K562 (cell line): Measurements from ENCODE around the gene PHACTR3. TPM values are rescaled to one million over a fixed set of nuclear protein-coding genes. Genes with fewer than 3 reads are reported as not detected.

ENCODE experiments used
- ATAC-seq: fragments of 200-7000 bp; cut with Tn5 transposase; 3 replicates; pipeline ENCODE4 v1.9.1; 2020; ENCODE audit warnings: moderate library complexity
- BruUV-seq: library from RNA; stranded (reverse); fragments of 400-500 nt; replicated peaks from 2 replicates; lab custom pipeline; 2021; lab: Mats Ljungman, UMichigan
- CTCF ChIA-PET: fragments of 300-600 bp; formaldehyde crosslinking; extraction: SDS; loops from one replicate; lab custom pipeline; 2021; ENCODE audit warnings: low intra/inter-chr PET ratio; lab: Yijun Ruan, JAX
- POLR2A ChIA-PET: fragments of 300-600, 350-650 bp; sonication (Branson Sonifier 250); formaldehyde crosslinking; extraction: SDS; loops from one replicate; lab custom pipeline; 2021; ENCODE audit warnings: antibody characterized with exemption, inconsistent platforms; lab: Yijun Ruan, JAX
- DNase-seq, 4 experiments: peaks; one replicate each; pipeline versions ENCODE4 v3.0.0 to v3.0.0-alpha.2; 2011 to 2018; ENCODE audit warnings: low spot score in 3 of 4, mixed read lengths in 3 of 4; ENCODE audit errors: extremely low read depth in 1 of 4
- FAIRE-seq: peaks from 2 replicates; lab custom pipeline; 2011; peaks lifted over from hg19 to GRCh38; lab: Jason Lieb, UNC
- H2AFZ ChIP-seq: 2 replicates; pipeline ENCODE4 v1.6.0; 2011; ENCODE audit warnings: low read depth, low read length, control low read depth, inconsistent platforms
- H3K27ac ChIP-seq: fragments of 200-600 bp; 3 replicates; pipeline ENCODE4 v1.8.0; 2011; ENCODE audit warnings: low read depth, mild to moderate bottlenecking, control low read depth, inconsistent platforms, low read length, moderate library complexity, mixed read lengths; ENCODE audit errors: extremely low read depth
- H3K27me3 ChIP-seq, 2 experiments: fragments of 300-600 bp in 1 of 2; 2 replicates in 1 of 2; 3 replicates in 1 of 2; pipeline versions ENCODE4 v1.6.0 to v1.8.0; 2011; ENCODE audit warnings: inconsistent platforms in 2 of 2, low read length in 2 of 2, mild to moderate bottlenecking in 1 of 2, mixed read lengths in 1 of 2, moderate library complexity in 1 of 2; ENCODE audit not compliant: control insufficient read depth in 2 of 2, insufficient read depth in 2 of 2
- H3K36me3 ChIP-seq: fragments of 300-600 bp; 3 replicates; pipeline ENCODE4 v1.8.0; 2011; ENCODE audit warnings: mild to moderate bottlenecking, low read length, inconsistent platforms; ENCODE audit not compliant: control insufficient read depth, insufficient read depth
- H3K4me1 ChIP-seq, 2 experiments: fragments of 200-600 bp in 1 of 2; replicated peaks in 1 of 2; 2 replicates in 1 of 2; 3 replicates in 1 of 2; pipeline versions ENCODE4 v1.5.1 to v1.8.0; 2011; ENCODE audit warnings: inconsistent platforms in 2 of 2, low read length in 2 of 2, mild to moderate bottlenecking in 1 of 2, mixed read lengths in 1 of 2, moderate library complexity in 1 of 2; ENCODE audit not compliant: control insufficient read depth in 2 of 2, insufficient read depth in 2 of 2
- H3K4me2 ChIP-seq: 2 replicates; pipeline ENCODE4 v1.6.1; 2011; ENCODE audit warnings: low read length, control low read depth, inconsistent platforms, mixed read lengths; ENCODE audit not compliant: insufficient read depth
- H3K4me3 ChIP-seq: fragments of 200-600 bp; sonication (generic), shearing (Covaris generic); 2 replicates; pipeline ENCODE4 v1.5.1; 2016; ENCODE audit warnings: control low read depth, inconsistent platforms
- H3K79me2 ChIP-seq: fragments of 200-600 bp; 3 replicates; pipeline ENCODE4 v1.8.0; 2011; ENCODE audit warnings: low read length, inconsistent platforms; ENCODE audit not compliant: control insufficient read depth, insufficient read depth
- H3K9ac ChIP-seq, 2 experiments: 2 replicates each; pipeline versions ENCODE4 v1.6.0 to v1.6.1; 2011; ENCODE audit warnings: low read depth in 2 of 2, low read length in 2 of 2, control low read depth in 1 of 2, inconsistent platforms in 1 of 2, mild to moderate bottlenecking in 1 of 2, mixed read lengths in 1 of 2; ENCODE audit not compliant: insufficient read depth in 1 of 2
- H3K9me1 ChIP-seq: one replicate; pipeline ENCODE4 v1.6.0; 2011; ENCODE audit warnings: inconsistent platforms, mild to moderate bottlenecking, low read length, moderate library complexity; ENCODE audit not compliant: control insufficient read depth, insufficient read depth
- H3K9me3 ChIP-seq: replicated peaks from 2 replicates; pipeline ENCODE4 v1.5.1; 2011; ENCODE audit warnings: low read depth, low read length, inconsistent platforms; ENCODE audit not compliant: control insufficient read depth, insufficient read depth
- H4K20me1 ChIP-seq: replicated peaks from 2 replicates; pipeline ENCODE4 v1.6.1; 2011; ENCODE audit warnings: low read length, inconsistent platforms, mixed read lengths; ENCODE audit not compliant: control insufficient read depth, insufficient read depth
- ATF6 ChIP-seq: sonication (generic); formaldehyde crosslinking; IDR thresholded peaks from 2 replicates; pipeline ENCODE4 v1.4.0; 2020; ENCODE audit warnings: mild to moderate bottlenecking, missing genetic modification reagents
- DLX4 ChIP-seq: fragments of 250-450 bp; sonication (Bioruptor Pico); IDR thresholded peaks from 2 replicates; pipeline ENCODE4 v1.6.1; 2021; ENCODE audit warnings: mild to moderate bottlenecking
- E2F5 ChIP-seq: sonication (generic); formaldehyde crosslinking; IDR thresholded peaks from 2 replicates; pipeline ENCODE4 v1.8.0; 2022; ENCODE audit warnings: mild to moderate bottlenecking, missing genetic modification reagents
- NRF1 ChIP-seq, 2 experiments: fragments of 450-650 bp; IDR thresholded peaks in 1 of 2; conservative IDR thresholded peaks in 1 of 2; 2 replicates each; pipeline ENCODE4 v1.6.1; 2014; ENCODE audit warnings: mild to moderate bottlenecking in 2 of 2
- PHF20 ChIP-seq: fragments of 450-650 bp; IDR thresholded peaks from 2 replicates; pipeline ENCODE4 v1.6.1; 2018; ENCODE audit not compliant: partially characterized antibody
- STAT5B ChIP-seq: fragments of 250-450 bp; sonication (Bioruptor Pico); IDR thresholded peaks from 2 replicates; pipeline ENCODE4 v1.8.0; 2021; ENCODE audit warnings: mild to moderate bottlenecking, inconsistent platforms
- ZNF77 ChIP-seq: fragments of 250-450 bp; sonication (Bioruptor Pico); IDR thresholded peaks from 2 replicates; pipeline ENCODE4 v1.5.0; 2020
- whole genome bisulfite sequencing: fragments of 100-300 bp; shearing (Covaris generic); methylation state at CpG from one replicate; pipeline ENCODE4 v1.1.6; 2016; ENCODE audit warnings: low coverage, mixed read lengths; ENCODE audit not compliant: insufficient coverage; ENCODE audit errors: missing lambda C conversion rate; 5-methylcytosine and 5-hydroxymethylcytosine counted together
- in situ Hi-C: fragments of 300-500 bp; cut with MboI; formaldehyde crosslinking; loops from 4 replicates; pipeline ENCODE4 v1.15.0; 2018; ENCODE audit warnings: inconsistent platforms, mixed read lengths
- intact Hi-C: fragments of 100-400 bp; cut with micrococcal nuclease; formaldehyde crosslinking; loops from 2 replicates; pipeline ENCODE4 v1.14.2; 2022
- polyA plus RNA-seq, 8 experiments: library from polyadenylated mRNA; depleted of rRNA in 4 of 8; stranded (reverse) in 5 of 8; unstranded in 3 of 8; fragments of >200 nt; fragmentation: Nextera tagmentation in 2 of 8; fragmentation: Illumina TruSeq in 1 of 8; extraction: Ambion mirVana in 2 of 8; extraction: Trizol in 1 of 8; gene quantifications; 2 replicates each; pipeline versions ENCODE4 v1.2.1 to v1.2.3, GENCODE V29; 2011 to 2014; ENCODE audit warnings: inconsistent platforms in 1 of 8, missing spikeins in 1 of 8
- total RNA-seq, 7 experiments: library from RNA; depleted of rRNA in 6 of 7; stranded (reverse); fragments of >200 nt in 6 of 7; fragmentation: Illumina TruSeq in 2 of 7; extraction: Trizol in 2 of 7; gene quantifications; 2 replicates each; pipeline versions ENCODE4 v1.2.1 to v1.2.3, GENCODE V29; 2011 to 2021; ENCODE audit warnings: low replicate concordance in 1 of 7
- TF ChIP-seq, protein P1 (sequence below): fragments of 250-450 bp; sonication (Bioruptor Pico); IDR thresholded peaks from 2 replicates; pipeline ENCODE4 v1.5.0; 2020; ENCODE audit warnings: mild to moderate bottlenecking, borderline replicate concordance
- TF ChIP-seq, protein P2 (sequence below): fragments of 450-650 bp; formaldehyde crosslinking; IDR thresholded peaks from 2 replicates; pipeline ENCODE4 v1.4.0; 2020; ENCODE audit warnings: mild to moderate bottlenecking, mixed read lengths

The PHACTR3 gene
- total and polyA plus RNA-seq, 9 of the 15 experiments (the other 6 are each of a cell fraction or from before 2014, with no cell fraction given): not detected

- WGBS: 2% methylated on average over 36 of the region's 95 CpGs
- POLR2A ChIA-PET: no interaction called here
- DNase-seq (peak in 1 of 4 experiments; percentile 27), FAIRE-seq (no peak), ATAC-seq (no peak)
- Histone ChIP-seq H4K20me1 (no peaks in the 10 kb centered on the region; the same call in 1 of the 2 replicates), H3K27me3 (peaks cover 6 to 52% of the 10 kb centered on the region in 2 experiments; a peak in 3 of 5 replicates), H3K36me3 (no peaks in the 10 kb centered on the region), H3K9me1 (no peaks in the 10 kb centered on the region), H2AFZ (no peak overlapping the region), H3K9ac (no peak overlapping the region), H3K4me3 (no peak overlapping the region), H3K9me3 (no peaks in the 10 kb centered on the region), H3K4me2 (no peak overlapping the region), H3K79me2 (no peaks in the 10 kb centered on the region), H3K4me1 (peaks cover 0 to 4% of the 10 kb centered on the region in 2 experiments; a peak in 1 of 5 replicates), H3K27ac (no peak overlapping the region)
- BruUV-seq: no TSS peak
- intact Hi-C loops (no loop called here), in situ Hi-C loops (no loop called here)
- CTCF ChIA-PET: interaction anchor here (0.6 kb wide), 1 partner anchor 809 kb away, joined by 6 read pairs; no protein-coding TSS in a partner anchor
- TF ChIP-seq, protein P1, sequence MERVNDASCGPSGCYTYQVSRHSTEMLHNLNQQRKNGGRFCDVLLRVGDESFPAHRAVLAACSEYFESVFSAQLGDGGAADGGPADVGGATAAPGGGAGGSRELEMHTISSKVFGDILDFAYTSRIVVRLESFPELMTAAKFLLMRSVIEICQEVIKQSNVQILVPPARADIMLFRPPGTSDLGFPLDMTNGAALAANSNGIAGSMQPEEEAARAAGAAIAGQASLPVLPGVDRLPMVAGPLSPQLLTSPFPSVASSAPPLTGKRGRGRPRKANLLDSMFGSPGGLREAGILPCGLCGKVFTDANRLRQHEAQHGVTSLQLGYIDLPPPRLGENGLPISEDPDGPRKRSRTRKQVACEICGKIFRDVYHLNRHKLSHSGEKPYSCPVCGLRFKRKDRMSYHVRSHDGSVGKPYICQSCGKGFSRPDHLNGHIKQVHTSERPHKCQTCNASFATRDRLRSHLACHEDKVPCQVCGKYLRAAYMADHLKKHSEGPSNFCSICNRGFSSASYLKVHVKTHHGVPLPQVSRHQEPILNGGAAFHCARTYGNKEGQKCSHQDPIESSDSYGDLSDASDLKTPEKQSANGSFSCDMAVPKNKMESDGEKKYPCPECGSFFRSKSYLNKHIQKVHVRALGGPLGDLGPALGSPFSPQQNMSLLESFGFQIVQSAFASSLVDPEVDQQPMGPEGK (CRISPR knock-in tag): no peak
- TF ChIP-seq PHF20: no peak
- no peak for TF ChIP-seq ATF6 (CRISPR knock-in tag)
- no peak for TF ChIP-seq E2F5 (CRISPR knock-in tag)
- TF ChIP-seq ZNF77: no peak
- TF ChIP-seq NRF1 (conservative IDR thresholded peaks at IDR 0.05 in 1 of 2, IDR thresholded peaks at IDR 0.05 in 1 of 2): no peak
- TF ChIP-seq, protein P2, sequence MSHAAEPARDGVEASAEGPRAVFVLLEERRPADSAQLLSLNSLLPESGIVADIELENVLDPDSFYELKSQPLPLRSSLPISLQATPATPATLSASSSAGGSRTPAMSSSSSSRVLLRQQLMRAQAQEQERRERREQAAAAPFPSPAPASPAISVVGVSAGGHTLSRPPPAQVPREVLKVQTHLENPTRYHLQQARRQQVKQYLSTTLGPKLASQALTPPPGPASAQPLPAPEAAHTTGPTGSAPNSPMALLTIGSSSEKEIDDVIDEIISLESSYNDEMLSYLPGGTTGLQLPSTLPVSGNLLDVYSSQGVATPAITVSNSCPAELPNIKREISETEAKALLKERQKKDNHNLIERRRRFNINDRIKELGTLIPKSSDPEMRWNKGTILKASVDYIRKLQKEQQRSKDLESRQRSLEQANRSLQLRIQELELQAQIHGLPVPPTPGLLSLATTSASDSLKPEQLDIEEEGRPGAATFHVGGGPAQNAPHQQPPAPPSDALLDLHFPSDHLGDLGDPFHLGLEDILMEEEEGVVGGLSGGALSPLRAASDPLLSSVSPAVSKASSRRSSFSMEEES (CRISPR knock-in tag): no peak
- no peak for TF ChIP-seq DLX4
- TF ChIP-seq STAT5B: no peak
Measured at GRCh38 chr20:59577037-59577808, 27.1 kb upstream of the PHACTR3 start.
